IMR-90 (cell line): ENCODE measurements around the gene PTPRO. TPM values are rescaled to one million over a fixed set of nuclear protein-coding genes. Genes with fewer than 3 reads are reported as not detected.

ENCODE experiments used
- ATAC-seq: fragments of 200-7000 bp; cut with Tn5 transposase; 2 replicates; pipeline ENCODE4 v1.9.1; 2020; ENCODE audit warnings: low read depth, mild to moderate bottlenecking, moderate library complexity
- BruUV-seq: library from RNA; stranded (reverse); fragments of 400-500 nt; replicated peaks from 2 replicates; lab custom pipeline; 2021; lab: Mats Ljungman, UMichigan
- CTCF ChIA-PET: fragments of 300-600 bp; formaldehyde crosslinking; extraction: SDS; loops from one replicate; lab custom pipeline; 2021; ENCODE audit warnings: antibody characterized with exemption; lab: Yijun Ruan, JAX
- POLR2A ChIA-PET: fragments of 300-600 bp; sonication (Branson Sonifier 250); formaldehyde crosslinking; loops from one replicate; lab custom pipeline; 2022; ENCODE audit warnings: antibody characterized with exemption; ENCODE audit not compliant: unreplicated experiment; lab: Charles Lee
- DNase-seq: peaks from one replicate; pipeline ENCODE4 v3.0.0; 2013
- H2AFZ ChIP-seq: replicated peaks from 2 replicates; pipeline ENCODE3; 2013; ENCODE audit warnings: low read length, mild to moderate bottlenecking; ENCODE audit not compliant: poor library complexity
- H2AK5ac ChIP-seq: 2 replicates; pipeline ENCODE4 v1.6.1; 2013; ENCODE audit warnings: low read depth, low read length, inconsistent platforms
- H2AK9ac ChIP-seq: replicated peaks from 2 replicates; pipeline ENCODE3; 2013; ENCODE audit warnings: mild to moderate bottlenecking, low read depth, low read length, moderate library complexity; ENCODE audit not compliant: poor library complexity
- H2BK120ac ChIP-seq: 2 replicates; pipeline ENCODE4 v1.6.1; 2013; ENCODE audit warnings: low read depth, low read length, inconsistent platforms
- H2BK15ac ChIP-seq: 3 replicates; pipeline ENCODE4 v1.6.1; 2013; ENCODE audit warnings: low read depth, low read length, inconsistent platforms
- H2BK20ac ChIP-seq: 2 replicates; pipeline ENCODE4 v1.6.1; 2013; ENCODE audit warnings: low read depth, mild to moderate bottlenecking, inconsistent platforms, low read length, moderate library complexity
- H2BK5ac ChIP-seq: 2 replicates; pipeline ENCODE4 v1.6.1; 2013; ENCODE audit warnings: mild to moderate bottlenecking, low read depth, low read length, inconsistent platforms; ENCODE audit not compliant: poor library complexity, severe bottlenecking
- H3K14ac ChIP-seq: replicated peaks from 2 replicates; pipeline ENCODE4 v1.6.1; 2013; ENCODE audit warnings: low read depth, low read length, inconsistent platforms
- H3K18ac ChIP-seq: 2 replicates; pipeline ENCODE4 v1.6.1; 2013; ENCODE audit warnings: low read depth, low read length, control low read depth
- H3K23ac ChIP-seq: 2 replicates; pipeline ENCODE4 v1.6.1; 2013; ENCODE audit warnings: low read depth, low read length, inconsistent platforms
- H3K27ac ChIP-seq: 2 replicates; pipeline ENCODE4 v1.5.1; 2013; ENCODE audit warnings: mild to moderate bottlenecking, control low read depth, low read length; ENCODE audit not compliant: insufficient read depth
- H3K27me3 ChIP-seq: 2 replicates; pipeline ENCODE4 v1.6.1; 2013; ENCODE audit warnings: low read length; ENCODE audit not compliant: control insufficient read depth, insufficient read depth
- H3K36me3 ChIP-seq: 2 replicates; pipeline ENCODE4 v1.6.1; 2013; ENCODE audit warnings: low read length, mixed read lengths; ENCODE audit not compliant: control insufficient read depth, insufficient read depth
- H3K4ac ChIP-seq: 2 replicates; pipeline ENCODE4 v1.6.1; 2013; ENCODE audit warnings: low read depth, low read length, inconsistent platforms
- H3K4me1 ChIP-seq: 2 replicates; pipeline ENCODE4 v1.6.1; 2013; ENCODE audit warnings: low read length, mixed read lengths; ENCODE audit not compliant: control insufficient read depth, insufficient read depth
- H3K4me2 ChIP-seq: 2 replicates; pipeline ENCODE4 v1.6.1; 2013; ENCODE audit warnings: low read depth, mild to moderate bottlenecking, control low read depth, low read length, moderate library complexity
- H3K4me3 ChIP-seq: 2 replicates; pipeline ENCODE4 v1.5.1; 2013; ENCODE audit warnings: low read depth, mild to moderate bottlenecking, control low read depth, low read length, moderate library complexity; ENCODE audit not compliant: insufficient read depth
- H3K56ac ChIP-seq: 2 replicates; pipeline ENCODE4 v1.6.1; 2013; ENCODE audit warnings: low read length, inconsistent platforms; ENCODE audit not compliant: insufficient read depth; ENCODE audit errors: extremely low read depth
- H3K79me1 ChIP-seq, 2 experiments: 2 replicates each; pipeline ENCODE4 v1.6.1; 2013; ENCODE audit warnings: low read length in 2 of 2, inconsistent platforms in 1 of 2, low read depth in 1 of 2
- H3K9ac ChIP-seq: 2 replicates; pipeline ENCODE4 v1.6.1; 2013; ENCODE audit warnings: low read depth, low read length, control low read depth
- H3K9me1 ChIP-seq: 2 replicates; pipeline ENCODE4 v1.6.1; 2013; ENCODE audit warnings: low read length, inconsistent platforms; ENCODE audit not compliant: insufficient read depth
- H3K9me3 ChIP-seq: 2 replicates; pipeline ENCODE4 v1.6.1; 2013; ENCODE audit warnings: low read length; ENCODE audit not compliant: control insufficient read depth, insufficient read depth
- H4K20me1 ChIP-seq: 2 replicates; pipeline ENCODE4 v1.6.1; 2013; ENCODE audit warnings: low read length, inconsistent platforms; ENCODE audit not compliant: insufficient read depth
- H4K5ac ChIP-seq: 2 replicates; pipeline ENCODE4 v1.6.1; 2013; ENCODE audit warnings: mild to moderate bottlenecking, low read depth, low read length, control low read depth
- H4K8ac ChIP-seq, 2 experiments: 2 replicates each; pipeline ENCODE4 v1.6.1; 2013; ENCODE audit warnings: low read depth in 2 of 2, low read length in 2 of 2, control low read depth in 1 of 2, inconsistent platforms in 1 of 2
- H4K91ac ChIP-seq: 2 replicates; pipeline ENCODE4 v1.6.1; 2013; ENCODE audit warnings: low read depth, low read length, inconsistent platforms; ENCODE audit not compliant: insufficient read depth
- BHLHE40 ChIP-seq: fragments of 150-350 bp; IDR thresholded peaks from 2 replicates; pipeline ENCODE4 v1.6.1; 2016; ENCODE audit warnings: mild to moderate bottlenecking, low read depth, low read length
- CEBPB ChIP-seq: IDR thresholded peaks from 2 replicates; pipeline ENCODE4 v1.6.1; 2012; ENCODE audit warnings: low read depth, low read length, improper control_type of control experiment
- CHD1 ChIP-seq: IDR thresholded peaks from 2 replicates; pipeline ENCODE4 v1.6.1; 2012; ENCODE audit warnings: low read depth, low read length, improper control_type of control experiment
- FOS ChIP-seq: fragments of 150-350 bp; IDR thresholded peaks from 2 replicates; pipeline ENCODE4 v1.6.1; 2016; ENCODE audit warnings: low read depth, low read length
- MAFK ChIP-seq: IDR thresholded peaks from 2 replicates; pipeline ENCODE4 v1.6.1; 2012; ENCODE audit warnings: low read depth, low read length, improper control_type of control experiment
- MAZ ChIP-seq: IDR thresholded peaks from 2 replicates; pipeline ENCODE4 v1.6.1; 2012; ENCODE audit warnings: low read depth, mild to moderate bottlenecking, low read length, improper control_type of control experiment, moderate library complexity, borderline replicate concordance
- MXI1 ChIP-seq: IDR thresholded peaks from 2 replicates; pipeline ENCODE4 v1.6.1; 2012; ENCODE audit warnings: low read depth, mild to moderate bottlenecking, low read length, moderate library complexity, borderline replicate concordance
- NFE2L2 ChIP-seq: fragments of 150-350 bp; IDR thresholded peaks from 2 replicates; pipeline ENCODE4 v1.6.1; 2016; ENCODE audit warnings: low read depth, mild to moderate bottlenecking, low read length
- POLR2A ChIP-seq: IDR thresholded peaks from 2 replicates; pipeline ENCODE4 v1.6.1; 2012; ENCODE audit warnings: mild to moderate bottlenecking, low read depth, low read length
- RAD21 ChIP-seq: IDR thresholded peaks from 2 replicates; pipeline ENCODE4 v1.6.1; 2012; ENCODE audit warnings: low read length, improper control_type of control experiment
- RCOR1 ChIP-seq: IDR thresholded peaks from 2 replicates; pipeline ENCODE4 v1.6.1; 2012; ENCODE audit warnings: mild to moderate bottlenecking, low read length, improper control_type of control experiment; ENCODE audit not compliant: insufficient replicate concordance
- RFX5 ChIP-seq: IDR thresholded peaks from 2 replicates; pipeline ENCODE4 v1.8.0; 2012; ENCODE audit warnings: low read depth, mild to moderate bottlenecking, low read length, moderate library complexity
- SMC3 ChIP-seq: fragments of 150-350 bp; IDR thresholded peaks from 2 replicates; pipeline ENCODE4 v1.6.1; 2016; ENCODE audit warnings: low read depth, mild to moderate bottlenecking, antibody characterized with exemption, low read length, moderate library complexity
- WGBS, 2 experiments: methylation state at CpG; one replicate each; pipeline versions ENCODE4 v1.1.5 to v1.1.7; 2013; ENCODE audit warnings: missing lambda C conversion rate in 2 of 2; ENCODE audit not compliant: insufficient read length in 1 of 2; ENCODE audit errors: extremely low coverage in 2 of 2; 5-methylcytosine and 5-hydroxymethylcytosine counted together
- dilution Hi-C: fragments of 300-500 bp; cut with HindIII; formaldehyde crosslinking; loops from one replicate; pipeline ENCODE4 v1.14.3; 2018; ENCODE audit warnings: low sequenced_read_pairs; ENCODE audit not compliant: unreplicated experiment
- in situ Hi-C: fragments of 300-500 bp; cut with MboI; formaldehyde crosslinking; loops from 3 replicates; pipeline ENCODE4 v1.14.3; 2019; ENCODE audit warnings: low sequenced_read_pairs, inconsistent platforms, mixed read lengths
- intact Hi-C: fragments of 100-400 bp; cut with micrococcal nuclease; formaldehyde crosslinking; loops from 2 replicates; pipeline ENCODE4 v1.10.0; 2022
- polyA plus RNA-seq, 3 experiments: library from polyadenylated mRNA; depleted of rRNA; stranded (reverse); fragments of >200 nt; gene quantifications; 2 replicates each; pipeline ENCODE4 v1.2.3, GENCODE V29; 2012; ENCODE audit warnings: low replicate concordance in 1 of 3
- total RNA-seq: library from RNA; depleted of rRNA; stranded (reverse); fragments of >200 nt; gene quantifications from 2 replicates; pipeline ENCODE4 v1.2.3, GENCODE V29; 2012
- TF ChIP-seq, protein P1 (sequence below): conservative IDR thresholded peaks from 2 replicates; pipeline ENCODE4 v1.5.1; 2012; ENCODE audit warnings: mild to moderate bottlenecking, low read depth, low read length, improper control_type of control experiment
- TF ChIP-seq, protein P2 (sequence below): fragments of 150-350 bp; IDR thresholded peaks from 2 replicates; pipeline ENCODE4 v1.6.1; 2017; ENCODE audit warnings: mild to moderate bottlenecking, antibody characterized with exemption, low read length, low read depth
- TF ChIP-seq, protein P3 (sequence below): fragments of 150-350 bp; IDR thresholded peaks from 2 replicates; pipeline ENCODE4 v1.6.1; 2016; ENCODE audit warnings: low read depth, mild to moderate bottlenecking, low read length, moderate library complexity, borderline replicate concordance

The PTPRO gene
- total and polyA plus RNA-seq, 2 of the 4 experiments (the other 2 are of a cell fraction) = 0.03 to 0.18 TPM

DNA sequence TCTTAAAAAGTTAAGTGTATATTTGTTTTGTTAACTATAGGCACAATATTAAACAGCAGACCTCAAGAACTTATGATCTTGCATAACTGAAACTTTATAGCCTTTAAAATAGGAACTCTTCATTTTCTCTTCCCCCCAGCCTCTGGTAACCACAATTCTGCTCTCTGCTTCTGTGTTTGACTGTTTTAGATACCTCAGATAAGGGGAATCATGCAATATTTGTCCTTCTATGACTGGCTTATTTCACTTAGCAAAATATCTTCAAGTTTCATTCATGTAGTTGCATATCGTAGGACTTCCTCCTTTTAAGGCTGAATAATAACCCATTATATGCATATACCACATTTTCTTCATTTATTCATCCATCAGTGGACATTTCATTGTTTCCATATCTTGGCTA is 131.3 kb downstream of the PTPRO start:
- no peak overlapping the region for H2BK120ac ChIP-seq
- no peak overlapping the region for H4K5ac ChIP-seq
- no peak overlapping the region for H3K23ac ChIP-seq
- H3K9me3 ChIP-seq = no peaks in the 10 kb centered on the region
- ATAC-seq (no peak), DNase-seq (no peak)
- H3K18ac ChIP-seq = no peak overlapping the region
- H3K27ac ChIP-seq = no peak overlapping the region
- CTCF ChIA-PET = no interaction called here
- H3K79me1 ChIP-seq = no peaks in the 10 kb centered on the region
- H3K4me2 ChIP-seq = no peak overlapping the region
- no peak overlapping the region for H2BK15ac ChIP-seq
- H4K91ac ChIP-seq = no peak overlapping the region
- dilution Hi-C loops = no loop called here
- H3K4ac ChIP-seq = no peak overlapping the region
- no peak overlapping the region for H2AK5ac ChIP-seq
- no peak overlapping the region for H2BK20ac ChIP-seq
- H3K4me1 ChIP-seq = no peaks in the 10 kb centered on the region
- no peak overlapping the region for H2AFZ ChIP-seq
- H3K9me1 ChIP-seq = no peaks in the 10 kb centered on the region
- no peaks in the 10 kb centered on the region for H3K36me3 ChIP-seq
- no CpG with 5 or more reads among the region's 1 CpG for WGBS, 2 experiments
- H3K27me3 ChIP-seq = no peaks in the 10 kb centered on the region
- no peak overlapping the region for H2AK9ac ChIP-seq
- no peak overlapping the region for H2BK5ac ChIP-seq
- H4K8ac ChIP-seq = no peak overlapping the region
- H3K9ac ChIP-seq = no peak overlapping the region
- no peak overlapping the region for H3K14ac ChIP-seq
- intact Hi-C loops = no loop called here
- no TSS peak for BruUV-seq
- H3K56ac ChIP-seq = no peak overlapping the region
- no peak for TF ChIP-seq RAD21
- no peak for TF ChIP-seq MAZ
- no peak for TF ChIP-seq SMC3
- no peak for TF ChIP-seq FOS
- TF ChIP-seq MXI1 = no peak
- no peak for TF ChIP-seq RCOR1
- no peak for TF ChIP-seq BHLHE40
- no peak for TF ChIP-seq MAFK
- TF ChIP-seq NFE2L2 = no peak
- TF ChIP-seq, protein P1, sequence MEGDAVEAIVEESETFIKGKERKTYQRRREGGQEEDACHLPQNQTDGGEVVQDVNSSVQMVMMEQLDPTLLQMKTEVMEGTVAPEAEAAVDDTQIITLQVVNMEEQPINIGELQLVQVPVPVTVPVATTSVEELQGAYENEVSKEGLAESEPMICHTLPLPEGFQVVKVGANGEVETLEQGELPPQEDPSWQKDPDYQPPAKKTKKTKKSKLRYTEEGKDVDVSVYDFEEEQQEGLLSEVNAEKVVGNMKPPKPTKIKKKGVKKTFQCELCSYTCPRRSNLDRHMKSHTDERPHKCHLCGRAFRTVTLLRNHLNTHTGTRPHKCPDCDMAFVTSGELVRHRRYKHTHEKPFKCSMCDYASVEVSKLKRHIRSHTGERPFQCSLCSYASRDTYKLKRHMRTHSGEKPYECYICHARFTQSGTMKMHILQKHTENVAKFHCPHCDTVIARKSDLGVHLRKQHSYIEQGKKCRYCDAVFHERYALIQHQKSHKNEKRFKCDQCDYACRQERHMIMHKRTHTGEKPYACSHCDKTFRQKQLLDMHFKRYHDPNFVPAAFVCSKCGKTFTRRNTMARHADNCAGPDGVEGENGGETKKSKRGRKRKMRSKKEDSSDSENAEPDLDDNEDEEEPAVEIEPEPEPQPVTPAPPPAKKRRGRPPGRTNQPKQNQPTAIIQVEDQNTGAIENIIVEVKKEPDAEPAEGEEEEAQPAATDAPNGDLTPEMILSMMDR = no peak
- no peak for TF ChIP-seq CHD1
- TF ChIP-seq, protein P2, sequence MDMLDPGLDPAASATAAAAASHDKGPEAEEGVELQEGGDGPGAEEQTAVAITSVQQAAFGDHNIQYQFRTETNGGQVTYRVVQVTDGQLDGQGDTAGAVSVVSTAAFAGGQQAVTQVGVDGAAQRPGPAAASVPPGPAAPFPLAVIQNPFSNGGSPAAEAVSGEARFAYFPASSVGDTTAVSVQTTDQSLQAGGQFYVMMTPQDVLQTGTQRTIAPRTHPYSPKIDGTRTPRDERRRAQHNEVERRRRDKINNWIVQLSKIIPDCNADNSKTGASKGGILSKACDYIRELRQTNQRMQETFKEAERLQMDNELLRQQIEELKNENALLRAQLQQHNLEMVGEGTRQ = no peak
- no peak for TF ChIP-seq POLR2A
- TF ChIP-seq, protein P3, sequence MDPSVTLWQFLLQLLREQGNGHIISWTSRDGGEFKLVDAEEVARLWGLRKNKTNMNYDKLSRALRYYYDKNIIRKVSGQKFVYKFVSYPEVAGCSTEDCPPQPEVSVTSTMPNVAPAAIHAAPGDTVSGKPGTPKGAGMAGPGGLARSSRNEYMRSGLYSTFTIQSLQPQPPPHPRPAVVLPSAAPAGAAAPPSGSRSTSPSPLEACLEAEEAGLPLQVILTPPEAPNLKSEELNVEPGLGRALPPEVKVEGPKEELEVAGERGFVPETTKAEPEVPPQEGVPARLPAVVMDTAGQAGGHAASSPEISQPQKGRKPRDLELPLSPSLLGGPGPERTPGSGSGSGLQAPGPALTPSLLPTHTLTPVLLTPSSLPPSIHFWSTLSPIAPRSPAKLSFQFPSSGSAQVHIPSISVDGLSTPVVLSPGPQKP = no peak
- no peak for TF ChIP-seq CEBPB
- TF ChIP-seq RFX5 = no peak
- H4K20me1 ChIP-seq = no peaks in the 10 kb centered on the region
- POLR2A ChIA-PET = no interaction called here
- H3K4me3 ChIP-seq = no peak overlapping the region
- in situ Hi-C loops = no loop called here
